Kidney capillary endothelial cell (primary cell): ENCODE data around the gene SELENOK.
"Not testable (repeated sequence)": the region's sequence is repeated elsewhere in the genome, so short reads cannot be mapped to it uniquely, and the experiment has no call there.

ENCODE experiments used
- DNase-seq: peaks from one replicate; pipeline ENCODE4 v3.0.0-alpha.2; 2018; ENCODE audit warnings: low spot score

SELENOK gene

DNA sequence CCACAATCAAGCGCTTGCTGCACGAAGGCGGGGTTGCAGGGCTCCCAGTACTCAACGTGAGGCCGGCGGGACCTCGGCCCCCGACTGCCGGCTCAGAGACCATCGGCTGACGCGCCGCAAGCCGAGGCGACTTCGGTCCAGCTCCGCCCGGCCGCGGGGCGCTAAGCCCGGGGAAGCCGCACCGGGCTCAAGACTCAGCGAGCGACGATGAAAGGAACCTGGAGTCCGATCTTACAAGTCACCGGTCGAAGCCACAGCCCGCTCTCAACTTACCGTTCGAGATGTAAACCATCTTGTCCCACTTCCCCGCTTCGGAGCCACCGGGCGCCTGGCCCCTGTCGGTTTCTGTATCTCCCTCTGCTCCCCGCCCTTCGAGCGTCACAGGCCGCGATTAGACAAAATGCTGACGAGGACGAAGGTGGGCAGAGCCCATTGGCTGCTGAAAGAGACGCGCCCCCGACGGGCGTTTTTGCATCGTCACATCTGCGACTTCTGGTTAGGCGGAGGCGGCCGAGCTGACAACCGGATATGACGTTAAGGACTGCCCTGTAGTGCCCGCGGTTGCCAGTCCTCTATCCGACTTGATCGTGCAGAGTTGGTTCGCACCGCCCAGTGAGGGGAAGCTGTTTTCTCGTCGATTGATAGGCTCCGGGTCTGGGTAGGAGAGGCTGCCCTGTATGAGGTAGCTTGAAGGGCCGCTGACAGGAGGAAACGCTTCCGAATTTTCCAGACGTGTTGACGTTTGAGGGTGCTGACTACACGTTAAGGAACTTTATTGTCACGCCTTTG, at the start of gene SELENOK:
TSS of gene SELENOK (minus strand) at position 363 of the 789 bp plus-strand sequence.
- peak; percentile 98 for DNase-seq

DNA sequence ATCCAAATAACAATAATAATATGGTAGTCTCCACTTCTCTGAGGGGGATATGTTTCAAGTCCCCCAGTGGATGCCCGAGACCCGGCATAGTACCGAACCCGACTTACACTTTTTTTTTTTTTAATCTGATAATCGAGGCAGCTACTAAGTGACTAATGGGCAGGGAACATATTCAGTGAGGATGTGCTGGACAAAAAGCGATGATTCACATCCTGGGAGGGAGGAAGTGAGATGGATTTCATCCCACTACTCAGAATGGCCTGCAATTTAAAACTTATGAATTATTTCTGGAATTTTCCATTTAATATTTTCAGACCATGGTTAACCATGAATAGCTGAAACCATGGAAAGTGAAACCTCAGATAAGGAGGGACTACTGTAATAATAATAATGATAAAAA, 49.5 kb upstream of the SELENOK start:
- peak; percentile 24 for DNase-seq

DNA sequence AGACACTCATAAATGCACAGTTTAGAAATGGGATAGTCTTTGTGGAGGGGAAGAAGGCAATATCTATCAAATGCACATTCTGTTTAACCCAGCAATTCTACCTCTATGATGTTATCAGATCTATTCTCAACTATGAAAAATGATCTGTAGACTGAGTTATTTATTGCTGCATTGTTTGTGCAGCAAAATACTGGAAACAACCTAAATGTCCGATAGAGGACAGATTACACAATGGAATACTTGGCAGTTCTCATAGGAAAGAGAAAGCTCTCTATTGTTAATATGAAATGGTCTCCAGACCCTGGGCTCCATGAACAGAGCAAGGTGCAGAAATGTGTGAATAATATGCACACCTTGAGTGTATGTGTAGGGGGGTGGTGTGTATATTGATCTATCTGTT, 49.0 kb upstream of the SELENOK start:
- DNase-seq, result no peak

DNA sequence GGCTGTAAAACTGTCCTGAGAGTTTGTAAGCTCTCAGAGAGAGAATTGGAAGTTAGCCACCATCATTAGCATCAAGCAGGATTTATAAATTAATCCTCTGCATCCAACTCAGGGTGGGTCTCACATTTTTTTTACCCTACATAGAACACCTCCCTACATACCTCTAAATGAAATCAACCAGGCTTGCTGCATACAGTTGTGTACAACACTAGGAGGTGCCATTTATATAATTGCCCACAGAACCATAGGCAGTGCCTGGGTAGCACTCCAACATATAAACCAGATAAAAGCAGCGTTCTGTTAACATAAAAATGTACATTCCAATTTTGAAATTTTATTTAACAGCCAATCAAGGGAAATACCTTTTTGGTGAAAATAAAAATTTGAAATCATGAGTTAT, 48.2 kb upstream of the SELENOK start:
- no peak for DNase-seq

DNA sequence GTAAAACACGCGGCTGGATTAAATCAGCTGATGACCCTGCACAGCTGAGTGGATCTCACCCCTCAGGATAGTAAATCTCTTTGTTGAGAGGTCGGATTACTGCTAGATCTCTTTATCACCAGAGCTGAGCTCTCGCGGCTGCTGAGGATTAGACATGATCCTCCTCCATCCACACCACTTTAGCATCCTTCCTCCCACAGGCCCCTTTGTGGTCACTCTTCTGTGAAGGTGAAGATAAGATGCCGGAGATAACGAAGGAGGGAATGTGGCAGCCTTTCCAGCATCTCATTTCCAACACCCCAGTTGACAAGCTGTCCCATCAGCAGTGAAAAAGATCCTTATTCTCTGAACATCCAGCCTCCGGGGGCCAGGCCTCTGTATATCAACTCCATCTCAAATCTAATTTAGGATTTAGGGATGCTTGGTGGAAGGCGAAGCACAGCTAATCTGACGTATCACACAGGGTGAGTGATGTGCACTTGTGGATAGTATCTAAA, 47.5 kb upstream of the SELENOK start:
- no peak for DNase-seq

DNA sequence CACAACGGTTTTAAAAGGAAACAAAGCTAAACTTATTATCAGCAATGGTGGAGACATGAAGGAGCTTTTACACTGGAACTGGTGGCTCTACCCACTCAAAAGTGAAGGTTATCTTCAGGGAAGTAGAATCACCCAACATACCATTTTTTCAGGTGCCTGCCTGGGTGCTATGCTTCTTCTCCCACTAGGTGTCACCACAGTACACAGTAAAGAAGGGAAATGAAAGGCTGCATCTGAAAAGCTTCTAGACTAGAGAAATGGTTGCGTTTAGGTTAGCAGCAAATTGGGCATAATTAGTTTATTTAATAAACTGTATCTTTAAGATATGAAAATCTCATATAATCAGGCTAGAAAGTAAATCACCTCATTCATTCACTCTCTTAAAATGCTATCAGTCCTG, 47.0 kb upstream of the SELENOK start:
- peak; percentile 52 for DNase-seq

DNA sequence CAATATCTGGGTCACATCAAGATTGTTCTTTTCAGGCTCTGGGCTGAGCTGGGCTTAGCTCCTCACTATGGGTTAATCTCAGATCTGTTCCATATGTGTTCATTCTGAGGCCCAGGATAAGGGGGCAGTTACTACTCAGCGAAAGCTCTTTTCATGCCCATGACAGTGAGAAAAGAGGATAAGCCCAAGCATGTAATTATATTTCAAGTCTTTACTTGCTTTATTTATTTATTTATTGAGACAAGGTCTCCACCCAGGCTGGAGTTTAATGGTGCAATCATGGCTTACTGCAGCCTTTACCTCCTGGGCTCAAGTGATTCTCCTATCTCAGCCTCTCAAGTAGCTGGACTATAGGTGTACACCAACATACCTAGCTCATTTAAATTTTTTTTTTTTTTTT, 44.7 kb upstream of the SELENOK start:
- no peak for DNase-seq

DNA sequence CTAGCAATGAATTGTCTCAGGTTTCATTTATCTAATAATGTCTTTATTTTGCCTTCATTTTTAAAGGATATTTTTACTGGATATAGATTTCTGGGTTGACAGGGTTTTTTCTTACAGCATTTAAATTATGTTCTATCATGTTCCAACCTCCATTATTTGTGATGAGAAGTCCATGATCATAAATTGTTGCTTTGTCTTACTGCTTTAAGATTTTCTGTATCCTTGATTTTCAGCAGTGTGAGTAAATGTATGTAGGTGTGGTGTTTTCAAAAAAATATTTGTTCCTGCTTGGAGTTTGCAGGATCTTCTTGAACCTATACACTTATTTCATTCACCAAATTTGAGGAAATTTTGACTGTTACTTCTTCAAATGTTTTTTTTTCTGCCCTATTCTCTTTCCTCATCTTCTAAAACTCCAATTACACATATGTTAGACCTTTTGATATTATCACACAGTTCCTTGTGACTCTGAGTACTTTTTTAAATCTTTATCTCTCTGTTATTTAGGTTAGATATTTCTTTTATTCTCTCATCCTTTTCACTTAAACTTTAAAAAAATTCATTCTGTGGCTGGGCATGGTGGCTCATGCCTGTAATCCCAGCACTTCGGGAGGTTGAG, 43.7 kb upstream of the SELENOK start:
- no peak for DNase-seq

DNA sequence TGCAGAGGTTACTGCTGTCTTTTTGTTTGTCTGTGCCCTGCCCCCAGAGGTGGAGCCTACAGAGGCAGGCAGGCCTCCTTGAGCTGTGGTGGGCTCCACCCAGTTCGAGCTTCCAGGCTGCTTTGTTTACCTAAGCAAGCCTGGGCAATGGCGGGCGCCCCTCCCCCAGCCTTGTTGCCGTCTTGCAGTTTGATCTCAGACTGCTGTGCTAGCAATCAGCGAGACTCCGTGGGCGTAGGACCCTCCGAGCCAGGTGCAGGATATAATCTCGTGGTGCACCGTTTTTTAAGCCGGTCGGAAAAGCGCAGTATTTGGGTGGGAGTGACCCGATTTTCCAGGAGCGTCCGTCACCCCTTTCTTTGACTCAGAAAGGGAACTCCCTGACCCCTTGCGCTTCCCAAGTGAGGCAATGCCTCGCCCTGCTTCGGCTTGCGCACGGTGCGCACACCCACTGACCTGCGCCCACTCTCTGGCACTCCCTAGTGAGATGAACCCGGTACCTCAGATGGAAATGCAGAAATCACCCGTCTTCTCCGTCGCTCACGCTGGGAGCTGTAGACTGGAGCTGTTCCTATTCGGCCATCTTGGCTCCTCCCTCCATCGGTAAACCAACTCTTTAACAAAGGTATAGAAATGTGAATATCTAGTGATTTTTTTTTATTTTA, 35.7 kb upstream of the SELENOK start:
- not testable (repeated sequence) for DNase-seq

DNA sequence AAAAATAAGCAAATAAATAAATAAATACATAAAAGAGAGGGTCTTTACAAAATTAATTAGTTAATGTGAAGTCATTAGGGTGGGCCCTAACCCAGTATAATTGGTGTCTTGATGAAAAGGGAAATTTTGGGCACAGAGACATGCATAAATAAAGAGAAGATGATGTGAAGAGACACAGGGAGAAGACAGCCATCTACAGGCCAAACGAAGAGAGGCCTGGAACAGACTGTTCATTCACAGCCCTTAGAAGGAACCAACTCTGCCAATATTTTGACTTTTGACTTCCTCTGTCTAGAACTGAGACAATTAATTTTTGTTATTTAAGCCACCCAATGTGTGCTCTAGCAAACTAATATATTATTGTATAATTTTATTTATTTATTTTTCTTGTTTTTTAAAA, 29.6 kb upstream of the SELENOK start:
- DNase-seq, result no peak

DNA sequence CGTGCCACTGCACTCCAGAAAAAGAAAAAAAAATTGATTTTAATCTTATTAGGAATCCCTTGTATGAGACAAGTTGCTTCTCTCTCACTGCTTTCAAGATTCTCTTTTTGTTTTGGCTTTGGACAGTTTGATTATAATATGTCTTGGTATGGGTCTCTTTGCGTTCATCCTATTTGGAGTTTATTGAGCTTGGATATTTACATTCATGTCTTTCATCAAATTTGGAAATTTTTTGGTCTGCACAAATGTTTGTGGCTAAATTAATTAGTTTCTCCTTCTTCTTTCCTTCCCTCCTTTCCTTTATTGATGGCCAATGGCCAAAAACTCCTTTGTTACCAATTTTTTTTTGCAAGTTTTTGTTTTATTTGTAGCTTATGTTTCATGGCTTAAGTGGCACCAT, 28.1 kb upstream of the SELENOK start:
- no peak for DNase-seq

DNA sequence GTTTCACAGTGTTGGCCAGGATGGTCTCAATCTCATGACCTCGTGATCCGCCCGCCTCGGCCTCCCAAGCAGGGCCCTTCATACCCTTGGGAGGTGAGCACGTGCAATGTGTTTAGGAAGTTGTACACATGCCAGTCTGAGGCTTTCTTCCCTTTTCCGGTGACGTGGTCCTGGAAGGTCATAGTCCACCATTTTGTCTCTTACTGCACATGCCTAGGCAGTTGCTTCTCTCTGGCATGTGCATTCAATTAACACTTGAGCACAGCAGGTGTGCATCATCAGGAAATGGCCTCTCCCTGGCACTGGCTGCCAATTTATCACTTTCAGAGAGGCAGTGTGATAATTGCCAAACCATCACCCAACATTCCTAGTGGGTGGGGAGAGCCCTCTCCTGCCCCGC, 21.7 kb upstream of the SELENOK start:
- no peak for DNase-seq

DNA sequence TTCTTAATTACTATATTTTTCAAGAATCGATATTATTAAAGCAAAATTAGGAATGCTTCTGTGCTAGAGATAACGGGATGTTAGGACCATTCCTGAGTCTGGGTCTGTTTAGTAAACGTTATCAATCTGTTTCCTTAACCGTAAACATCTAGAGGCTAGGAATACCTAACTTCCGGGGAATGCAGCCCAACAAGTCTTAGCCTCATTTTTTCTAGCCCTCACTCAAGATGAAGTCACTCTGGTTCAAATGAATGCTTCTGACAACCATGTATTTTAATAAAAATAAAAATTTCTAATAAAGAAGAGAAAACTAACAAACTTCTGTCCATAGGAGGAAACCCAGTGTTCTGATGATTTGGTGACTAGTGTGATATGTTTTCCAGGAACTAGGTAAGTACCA, 11.1 kb upstream of the SELENOK start:
- DNase-seq, result no peak

DNA sequence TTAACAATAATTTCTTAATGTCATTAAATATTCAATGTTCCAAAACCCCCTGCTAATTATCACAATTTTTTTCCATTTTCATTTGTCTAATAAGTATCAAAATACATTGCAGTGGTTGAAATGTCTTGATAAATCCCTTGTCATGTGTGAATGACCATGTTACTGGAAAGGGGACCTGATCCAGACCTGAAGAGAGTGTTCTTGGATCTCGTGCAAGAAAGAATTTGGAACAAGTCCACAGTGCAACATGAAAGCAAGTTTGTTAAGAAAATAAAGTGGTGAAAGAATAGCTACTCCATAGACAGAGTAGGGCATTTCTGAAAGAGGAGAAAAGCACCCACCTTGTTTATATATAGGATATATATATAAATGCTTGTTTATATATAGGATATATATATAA, 10.4 kb upstream of the SELENOK start:
- DNase-seq, result no peak

DNA sequence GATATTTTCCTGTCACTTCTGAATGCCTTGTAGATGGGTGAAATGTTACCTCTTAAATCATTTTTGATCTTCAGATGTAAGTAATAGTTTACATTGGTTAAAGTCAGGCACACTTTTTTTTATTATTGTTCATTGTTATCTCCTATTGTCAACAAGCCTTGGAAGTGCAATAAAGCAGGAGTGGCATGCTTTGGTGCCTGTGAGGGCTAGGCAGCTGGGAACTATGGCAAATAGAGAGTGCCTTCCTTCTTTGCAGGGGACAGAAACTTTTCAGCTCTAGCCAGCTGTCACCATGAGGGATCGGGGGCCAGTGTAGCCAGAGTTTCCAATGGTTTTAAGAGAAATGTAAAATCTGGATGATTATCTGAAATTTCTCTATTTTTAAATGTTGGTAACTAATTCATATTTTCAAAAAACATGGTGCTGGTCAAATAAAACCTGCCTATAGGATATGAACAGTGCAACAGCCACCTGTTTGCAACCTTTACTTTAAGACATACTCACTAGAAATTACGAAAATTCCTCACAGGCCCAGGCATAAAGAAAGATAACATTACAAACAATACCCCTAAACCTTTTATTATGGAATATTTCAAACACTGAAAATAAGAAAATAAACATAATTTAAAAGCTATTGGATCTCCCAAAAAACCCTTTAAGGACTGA, 9.1 kb upstream of the SELENOK start:
- DNase-seq, result no peak

DNA sequence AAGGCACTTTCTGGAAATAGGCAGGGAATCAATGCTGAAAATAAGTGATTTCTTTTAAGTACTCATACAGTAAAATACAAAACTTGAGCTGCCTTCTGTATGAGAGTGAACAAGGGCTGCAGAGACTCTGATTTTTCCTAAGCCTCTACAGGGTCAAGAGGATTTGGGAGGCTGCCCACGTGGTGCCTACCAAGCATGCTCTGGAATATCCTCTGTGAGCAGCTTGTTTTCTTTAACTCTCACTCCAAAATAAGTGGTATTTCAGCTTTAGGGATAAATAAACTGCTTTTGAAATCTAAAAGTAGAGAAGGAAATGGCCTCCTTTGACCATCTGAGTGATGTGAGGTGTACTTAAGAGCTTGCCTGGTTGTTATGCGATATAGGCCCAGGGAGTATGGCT, 8.1 kb upstream of the SELENOK start:
- no peak for DNase-seq

DNA sequence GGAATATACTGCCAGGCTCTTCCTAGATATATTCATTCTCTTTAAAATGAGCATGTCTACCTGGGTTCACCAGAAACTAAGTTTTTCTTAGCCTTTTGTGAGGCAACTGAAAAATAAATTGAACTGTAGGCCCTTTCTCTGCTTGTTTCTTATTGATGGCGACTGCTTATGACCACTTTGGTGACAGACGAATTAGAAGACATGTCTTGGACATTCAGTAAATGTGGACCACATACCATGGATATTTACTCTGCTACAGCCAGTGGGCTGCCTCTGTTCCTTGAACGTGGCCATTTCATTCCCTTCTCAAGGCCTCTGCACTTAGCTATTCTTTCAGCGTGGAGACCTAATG, 603 bp upstream of the SELENOK start:
- no peak for DNase-seq

DNA sequence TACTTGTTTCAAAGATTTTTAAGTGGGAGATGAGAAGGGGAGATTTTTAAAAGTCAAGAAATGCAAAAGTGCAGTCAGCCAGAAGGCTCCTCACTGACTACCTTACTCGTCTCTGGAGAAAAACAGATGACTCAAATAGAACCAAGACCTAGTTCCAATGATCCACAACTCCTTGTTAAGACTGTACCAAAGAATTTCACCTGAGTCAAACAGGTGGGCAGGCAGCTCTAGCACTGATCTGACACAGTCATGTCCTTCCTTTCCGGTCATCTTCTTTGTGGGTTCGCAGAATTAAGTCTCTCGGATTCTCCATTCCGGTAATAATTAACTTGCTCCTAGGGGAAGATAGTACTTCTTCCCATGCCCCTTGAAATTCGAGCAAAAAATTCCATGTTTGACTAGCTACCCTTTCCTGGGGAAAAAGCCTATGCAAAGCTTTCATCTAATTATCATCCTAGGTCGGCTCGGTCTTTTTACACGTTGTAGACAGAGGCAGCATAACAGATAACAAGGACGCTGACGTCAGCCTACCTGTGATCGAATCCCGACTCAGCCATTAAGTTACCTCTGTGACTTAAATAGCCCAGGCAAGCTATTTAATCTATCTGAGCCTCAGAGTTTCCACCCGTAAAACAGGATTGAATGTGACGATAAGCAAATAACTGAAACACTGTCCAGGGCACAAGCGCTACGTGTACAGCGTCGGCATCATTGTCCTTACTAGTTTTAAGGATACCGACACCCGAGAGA, 758 bp downstream of the SELENOK start:
- peak; percentile 33 for DNase-seq

DNA sequence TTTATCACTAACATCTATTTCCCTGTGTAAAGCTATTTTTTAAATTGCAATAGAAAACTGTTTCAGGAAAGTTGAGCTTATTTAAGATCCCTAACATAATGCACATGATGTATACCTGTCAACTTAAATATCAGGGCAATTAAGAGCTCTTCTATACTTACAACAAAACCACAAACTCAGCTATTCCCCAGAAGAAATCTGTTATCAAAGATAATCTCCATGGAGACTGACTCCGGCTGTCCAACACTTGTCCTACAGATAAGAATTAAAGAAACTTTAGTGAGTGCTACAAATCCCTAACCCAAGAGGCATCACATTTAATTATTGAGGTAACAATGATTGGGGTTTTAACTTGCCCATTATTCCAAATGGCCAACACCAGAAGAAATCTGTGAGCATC, 3.4 kb downstream of the SELENOK start:
- no peak for DNase-seq

DNA sequence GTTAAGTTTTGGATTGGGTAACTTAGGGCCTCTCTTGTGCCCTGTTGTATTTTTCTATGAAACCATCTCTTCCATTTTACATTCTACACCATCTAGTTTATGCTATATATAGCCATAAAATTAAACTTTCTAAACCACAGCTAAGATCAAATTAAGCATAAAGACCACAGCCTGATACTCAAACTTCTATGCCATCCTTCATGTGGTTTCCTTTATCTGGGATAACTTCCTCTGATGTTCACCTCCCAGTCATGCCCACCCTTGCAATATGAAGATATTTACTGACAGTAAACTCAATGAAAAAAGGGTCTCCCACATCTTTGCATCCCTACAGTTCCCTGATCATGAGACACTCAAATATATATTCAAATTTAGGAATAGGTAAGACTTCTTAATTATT, 4.2 kb downstream of the SELENOK start:
- DNase-seq, result no peak

DNA sequence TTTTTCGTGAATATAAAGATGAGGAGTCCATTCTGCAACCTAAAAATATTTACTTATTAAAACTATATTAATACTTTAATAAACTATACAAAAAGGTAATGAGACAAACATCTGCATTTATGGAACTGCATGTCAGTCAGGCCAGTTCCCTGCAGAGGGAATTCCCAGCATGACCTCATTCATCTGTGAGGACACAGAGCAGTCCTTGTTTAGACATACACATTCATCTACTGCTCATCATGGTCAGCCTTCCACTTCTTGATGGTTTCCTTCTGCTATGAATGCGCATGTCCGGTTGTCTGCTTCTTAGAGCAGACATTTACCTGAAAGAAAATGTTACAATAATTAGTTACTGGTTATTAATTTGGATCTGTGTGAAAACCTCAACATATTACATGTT, 6.4 kb downstream of the SELENOK start:
- DNase-seq, result no peak

DNA sequence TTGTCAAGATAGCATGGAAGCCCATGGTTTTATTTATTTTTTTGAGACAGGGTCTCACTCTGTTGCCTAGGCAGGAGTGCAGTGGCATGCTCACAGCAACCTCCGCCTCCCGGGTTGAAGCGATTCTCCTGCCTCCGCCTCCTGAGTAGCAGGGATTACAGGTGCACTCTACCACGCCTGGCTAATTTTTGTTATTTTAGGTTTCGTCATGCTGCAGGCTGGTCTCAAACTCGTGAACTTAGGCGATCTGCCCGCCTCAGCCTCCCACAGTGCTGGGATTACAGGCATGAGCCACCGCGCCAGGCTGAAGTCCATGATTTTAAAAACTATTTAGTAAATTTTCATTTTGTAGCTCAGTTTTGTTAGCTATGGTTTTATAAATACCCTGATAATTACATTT, 7.0 kb downstream of the SELENOK start:
- no peak for DNase-seq
